HEK293 (cell line): ENCODE data around the gene TBC1D22A.

Source experiments
- CTCF ChIP-seq: fragments of 450-650 bp; formaldehyde crosslinking; IDR thresholded peaks from 2 replicates; pipeline ENCODE4 v1.5.1; 2016; ENCODE audit warnings: missing biosample characterization, missing genetic modification characterization
- OSR2 ChIP-seq: fragments of 450-650 bp; formaldehyde crosslinking; IDR thresholded peaks from 2 replicates; pipeline ENCODE4 v1.5.1; 2016; ENCODE audit warnings: missing biosample characterization, missing genetic modification characterization
- PATZ1 ChIP-seq: fragments of 450-650 bp; formaldehyde crosslinking; IDR thresholded peaks from 2 replicates; pipeline ENCODE4 v1.5.1; 2016; ENCODE audit warnings: missing biosample characterization, missing genetic modification characterization
- ZNF274 ChIP-seq, 2 experiments: fragments of 200-500 bp in 1 of 2; fragments of 450-650 bp in 1 of 2; sonication (Bioruptor generic) in 1 of 2; formaldehyde crosslinking in 1 of 2; IDR thresholded peaks; 2 replicates each; pipeline versions ENCODE4 v1.5.1 to v1.6.1; 2014 to 2016; ENCODE audit warnings: borderline replicate concordance in 1 of 2, inconsistent platforms in 1 of 2, low read length in 1 of 2, missing biosample characterization in 1 of 2, missing genetic modification characterization in 1 of 2
- ZNF785 ChIP-seq: fragments of 450-650 bp; formaldehyde crosslinking; IDR thresholded peaks from 2 replicates; pipeline ENCODE4 v1.5.1; 2016; ENCODE audit warnings: missing biosample characterization, missing genetic modification characterization
- TF ChIP-seq, protein P1 (sequence below): fragments of 450-650 bp; formaldehyde crosslinking; optimal IDR thresholded peaks from 2 replicates; pipeline ENCODE3; 2016; ENCODE audit warnings: missing biosample characterization, mild to moderate bottlenecking, missing genetic modification characterization

GRCh38 chr22:46746620-46747019, 15.8 kb upstream of the TBC1D22A start:
- TF ChIP-seq ZNF274 (IDR thresholded peaks at IDR 0.05; ENCODE audit: low read length) (no peak), ZNF274 (tag by site-specific recombination; IDR thresholded peaks at IDR 0.05; ENCODE audit: borderline replicate concordance) (no peak), OSR2 (tag by site-specific recombination) (no peak), CTCF (no peak), ZNF785 (tag by site-specific recombination) (no peak), PATZ1 (no peak)
- TF ChIP-seq, protein P1, sequence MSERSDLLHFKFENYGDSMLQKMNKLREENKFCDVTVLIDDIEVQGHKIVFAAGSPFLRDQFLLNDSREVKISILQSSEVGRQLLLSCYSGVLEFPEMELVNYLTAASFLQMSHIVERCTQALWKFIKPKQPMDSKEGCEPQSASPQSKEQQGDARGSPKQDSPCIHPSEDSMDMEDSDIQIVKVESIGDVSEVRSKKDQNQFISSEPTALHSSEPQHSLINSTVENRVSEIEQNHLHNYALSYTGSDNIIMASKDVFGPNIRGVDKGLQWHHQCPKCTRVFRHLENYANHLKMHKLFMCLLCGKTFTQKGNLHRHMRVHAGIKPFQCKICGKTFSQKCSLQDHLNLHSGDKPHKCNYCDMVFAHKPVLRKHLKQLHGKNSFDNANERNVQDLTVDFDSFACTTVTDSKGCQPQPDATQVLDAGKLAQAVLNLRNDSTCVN, result no peak
